Measurements from ENCODE around the gene HBP1.

The HBP1 gene

DNA sequence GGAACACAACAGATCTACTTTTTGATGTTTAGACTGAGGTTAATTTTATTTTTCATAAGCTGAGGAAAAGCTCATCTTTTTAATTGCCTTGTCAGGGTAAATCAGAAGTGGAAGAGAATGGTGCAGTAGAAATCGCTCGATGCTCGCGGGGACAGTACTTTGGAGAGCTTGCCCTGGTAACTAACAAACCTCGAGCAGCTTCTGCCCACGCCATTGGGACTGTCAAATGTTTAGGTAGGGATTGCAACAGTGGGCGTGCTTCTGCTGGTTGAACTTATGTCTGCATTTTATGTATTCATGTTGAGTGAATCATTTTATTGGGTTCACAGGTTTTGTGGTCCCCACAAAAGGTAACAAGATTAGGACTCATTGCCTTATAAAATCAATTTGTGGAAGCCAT is 11.7 kb upstream of the HBP1 start:
- DNase-seq: no peak

DNA sequence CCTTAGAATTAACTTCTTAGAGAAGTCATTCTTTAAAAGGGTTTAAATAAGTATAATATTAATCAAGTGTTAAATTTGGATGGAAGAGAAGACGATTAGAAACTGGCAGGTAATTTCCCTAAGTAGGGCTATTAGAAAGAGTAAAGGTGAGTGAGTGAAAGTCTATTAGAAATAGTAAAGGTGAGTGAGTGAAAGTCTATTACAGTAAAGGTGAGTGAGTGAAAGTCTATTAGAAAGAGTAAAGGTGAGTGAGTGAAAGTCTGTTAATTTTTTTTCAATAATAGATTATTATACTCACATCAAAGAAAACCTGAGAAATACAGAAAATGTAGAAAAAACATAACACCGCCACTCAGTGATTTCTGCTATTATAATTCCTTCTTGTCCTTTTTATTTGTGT is 10.8 kb upstream of the HBP1 start:
- no peak for DNase-seq

DNA sequence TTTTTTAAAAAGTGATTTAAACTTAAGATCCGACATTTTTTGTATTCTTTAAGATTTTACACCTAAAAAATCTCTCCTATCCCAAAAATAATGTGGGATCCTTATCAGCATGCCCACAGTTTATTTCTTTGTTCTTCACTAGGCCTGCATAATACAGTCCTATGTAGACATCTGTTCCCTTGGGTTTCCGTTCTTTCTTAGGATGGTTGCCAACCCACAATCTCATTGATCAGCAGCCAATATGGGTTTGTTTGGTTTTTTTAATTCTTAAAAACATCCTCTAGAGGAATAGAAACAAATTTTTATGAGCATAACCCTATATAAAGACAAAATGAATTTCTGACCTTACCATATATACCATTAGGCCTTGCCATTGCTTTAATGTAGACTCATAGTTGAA is 8.4 kb upstream of the HBP1 start:
- no peak for DNase-seq

DNA sequence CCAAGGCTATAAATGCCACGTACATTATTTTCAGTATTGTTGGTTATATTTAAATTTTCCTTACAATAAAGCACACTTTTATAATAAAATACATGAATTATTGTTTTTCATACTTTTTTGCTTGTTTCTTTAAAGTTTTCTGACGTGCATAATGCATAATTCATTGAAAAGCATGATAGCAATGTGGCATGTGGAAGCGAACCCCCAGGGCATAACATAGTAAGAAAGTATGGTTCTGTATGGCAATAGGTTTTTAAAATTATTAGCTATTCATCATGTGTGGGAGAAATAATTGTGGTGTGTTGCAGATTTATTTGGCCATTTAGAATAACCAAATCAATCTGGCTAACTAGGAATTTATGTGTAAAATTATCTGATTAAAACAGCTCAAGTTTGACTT is 7.4 kb upstream of the HBP1 start:
- no peak for DNase-seq

DNA sequence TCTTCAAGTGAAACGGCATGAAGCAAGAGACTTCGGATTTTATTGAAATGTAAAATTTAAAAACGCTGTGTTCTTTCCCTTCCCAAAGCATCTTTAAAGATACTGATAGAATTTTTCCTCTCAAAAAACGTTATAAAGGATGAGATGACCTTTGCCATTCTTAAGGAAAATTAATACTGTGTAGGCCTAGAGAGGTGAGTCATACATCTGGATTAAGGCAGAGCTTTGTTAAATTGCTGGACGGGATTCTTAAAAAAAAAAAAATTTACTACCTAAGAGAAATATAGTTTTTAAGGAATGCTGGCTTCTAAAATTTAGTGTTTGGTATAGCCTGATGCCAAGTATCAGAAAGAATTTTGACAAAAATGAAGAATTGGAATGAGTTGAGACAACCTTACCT is 6.3 kb upstream of the HBP1 start:
- DNase-seq: no peak

DNA sequence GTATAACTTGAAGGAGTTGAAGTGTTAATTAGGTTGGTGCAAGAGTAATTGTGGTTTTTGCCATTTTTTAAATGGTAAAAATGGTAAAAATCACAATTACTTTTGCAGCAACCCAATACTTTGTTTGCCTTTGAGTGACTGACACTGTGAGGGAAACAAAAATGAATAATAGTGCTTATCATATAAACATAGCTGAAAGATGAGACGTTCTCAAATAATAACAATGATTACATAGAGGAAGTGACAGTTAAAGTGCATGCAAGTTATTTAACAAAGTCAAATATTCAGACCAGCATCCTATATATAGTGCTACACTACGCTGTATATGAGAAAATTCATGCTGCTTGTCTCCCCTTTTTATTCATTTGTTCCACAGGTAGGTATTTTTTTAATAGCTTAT is 4.7 kb upstream of the HBP1 start:
- no peak for DNase-seq

DNA sequence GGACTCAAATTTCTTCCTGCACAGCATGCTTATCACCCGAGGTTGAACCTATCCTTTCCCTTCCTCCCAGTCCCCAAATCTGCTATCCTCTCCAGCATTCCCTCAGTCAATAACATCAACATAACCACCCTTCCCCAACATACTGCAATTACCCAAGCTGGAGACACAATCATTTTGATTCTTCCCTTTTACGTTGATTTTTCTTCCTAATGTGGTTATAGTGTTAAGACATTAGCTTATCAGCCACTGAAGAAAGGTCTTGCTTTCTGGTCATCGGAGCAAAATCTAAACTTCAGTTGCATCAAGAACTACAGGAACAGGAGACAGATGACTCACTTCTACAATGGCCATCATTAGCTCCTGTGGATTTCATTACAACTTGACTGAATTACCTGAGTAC is 3.5 kb upstream of the HBP1 start:
- DNase-seq: no peak

DNA sequence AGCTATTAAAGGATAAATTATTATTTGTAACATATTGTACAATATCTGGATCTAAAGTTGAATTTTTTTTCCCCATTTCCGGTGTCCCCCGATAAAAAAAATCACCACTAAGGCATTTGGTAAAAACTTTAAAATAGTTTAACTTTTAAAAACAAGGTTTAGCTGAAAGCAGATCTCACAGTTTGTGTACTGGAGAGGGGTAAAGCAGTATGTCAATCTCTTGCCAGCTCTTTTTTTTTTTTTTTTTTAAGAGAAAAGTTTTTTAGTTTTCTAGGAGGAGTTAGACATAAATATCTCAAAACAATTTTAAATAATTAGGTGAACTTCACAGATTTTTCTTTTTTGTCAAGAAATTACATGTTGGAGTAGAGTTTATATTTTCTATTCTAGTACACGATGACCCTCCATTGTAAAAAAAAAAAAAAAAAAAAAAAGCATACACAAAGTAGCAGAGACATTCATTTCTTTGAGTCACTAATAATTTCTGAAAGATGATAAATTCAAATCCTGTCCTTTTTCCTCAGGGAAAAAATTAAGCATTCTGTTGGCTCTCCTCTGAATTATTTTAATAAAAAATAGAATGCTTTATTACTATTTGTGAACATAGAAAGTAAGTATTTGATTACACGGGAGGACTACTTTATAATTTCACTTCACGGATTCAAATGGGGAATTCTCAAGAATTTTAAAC is 1.9 kb upstream of the HBP1 start:
- DNase-seq: no peak

DNA sequence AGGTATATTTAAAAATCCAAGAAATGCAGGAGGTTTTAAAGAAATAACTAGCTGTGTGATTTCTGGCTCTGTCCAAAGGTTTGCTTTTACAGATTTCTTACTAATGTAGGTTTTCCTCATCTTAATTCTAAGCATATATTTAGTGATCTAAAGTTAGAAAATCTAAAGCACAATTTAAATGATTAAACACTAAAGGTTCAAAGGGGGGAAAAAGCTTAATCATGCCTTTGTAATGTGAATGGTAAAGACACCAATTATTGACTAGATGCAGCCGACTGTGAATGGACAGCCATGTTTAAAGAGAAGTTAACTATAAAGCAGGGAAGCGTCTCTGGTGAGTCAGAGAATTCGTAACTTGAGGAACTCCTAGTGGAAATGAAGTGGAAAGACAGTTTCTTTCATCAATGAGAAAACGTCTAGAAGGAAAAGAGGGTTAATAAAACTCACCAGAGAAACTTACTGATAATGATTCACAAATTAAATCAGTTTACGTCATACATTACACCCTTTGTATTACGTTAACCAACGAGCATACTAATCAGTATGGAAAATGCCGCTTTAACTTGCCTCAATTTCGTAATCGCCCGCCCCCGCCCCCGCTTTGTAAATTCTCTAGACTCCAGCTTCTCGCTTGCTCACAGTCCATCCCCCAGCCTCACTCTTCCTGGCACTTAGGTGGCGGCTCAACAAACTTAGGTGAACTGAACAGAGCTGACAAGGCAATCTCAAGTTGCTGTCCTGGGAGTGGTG is 1.1 kb upstream of the HBP1 start:
- no peak for DNase-seq

DNA sequence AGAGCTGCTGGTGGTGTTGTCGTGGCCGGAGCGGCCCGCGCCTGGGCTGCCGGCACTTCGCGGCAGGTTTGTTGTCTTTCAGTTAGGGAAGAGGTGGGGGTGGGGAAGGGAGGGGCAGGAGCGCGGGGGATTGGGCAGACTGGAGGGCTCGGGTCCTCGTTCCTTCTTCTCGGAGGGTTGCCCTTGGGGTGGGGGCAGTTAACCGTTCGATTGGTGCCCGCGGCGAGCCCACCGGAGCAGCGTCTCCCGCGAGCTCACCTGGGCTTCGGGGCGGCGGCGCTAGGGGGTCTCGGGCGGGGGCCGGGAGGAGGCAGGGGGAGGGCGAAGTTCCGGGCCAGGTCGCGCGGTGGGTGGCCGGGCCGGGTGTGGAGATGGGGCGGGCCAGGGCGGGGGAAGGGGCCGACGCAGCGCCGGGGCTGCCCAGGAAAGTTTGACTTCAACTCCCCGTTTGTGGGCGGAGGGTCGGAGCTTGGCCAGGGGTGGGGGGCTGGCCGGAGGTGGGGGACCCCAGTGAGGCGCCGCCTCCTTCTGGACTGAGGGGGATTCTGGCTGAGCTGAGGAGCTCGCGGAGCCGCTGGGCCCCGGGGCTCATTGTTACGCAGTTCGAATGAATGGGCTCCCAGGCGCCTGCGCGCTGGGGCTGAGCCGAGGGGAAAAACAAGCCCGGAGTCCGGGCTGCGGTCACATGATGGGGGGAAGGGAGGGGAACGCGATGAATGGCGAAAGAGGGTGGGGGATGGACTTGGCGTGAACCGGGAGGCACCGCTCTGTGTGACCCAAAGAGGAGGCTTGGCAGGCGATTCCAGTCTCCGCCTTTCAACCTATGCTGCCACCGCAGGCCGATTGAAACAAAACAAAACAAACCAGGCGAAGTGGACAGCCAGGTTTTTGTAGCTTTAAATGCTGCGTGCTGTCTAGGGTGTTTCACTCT is 582 bp downstream of the HBP1 start:
- peak; percentile 89 to 93 for DNase-seq

DNA sequence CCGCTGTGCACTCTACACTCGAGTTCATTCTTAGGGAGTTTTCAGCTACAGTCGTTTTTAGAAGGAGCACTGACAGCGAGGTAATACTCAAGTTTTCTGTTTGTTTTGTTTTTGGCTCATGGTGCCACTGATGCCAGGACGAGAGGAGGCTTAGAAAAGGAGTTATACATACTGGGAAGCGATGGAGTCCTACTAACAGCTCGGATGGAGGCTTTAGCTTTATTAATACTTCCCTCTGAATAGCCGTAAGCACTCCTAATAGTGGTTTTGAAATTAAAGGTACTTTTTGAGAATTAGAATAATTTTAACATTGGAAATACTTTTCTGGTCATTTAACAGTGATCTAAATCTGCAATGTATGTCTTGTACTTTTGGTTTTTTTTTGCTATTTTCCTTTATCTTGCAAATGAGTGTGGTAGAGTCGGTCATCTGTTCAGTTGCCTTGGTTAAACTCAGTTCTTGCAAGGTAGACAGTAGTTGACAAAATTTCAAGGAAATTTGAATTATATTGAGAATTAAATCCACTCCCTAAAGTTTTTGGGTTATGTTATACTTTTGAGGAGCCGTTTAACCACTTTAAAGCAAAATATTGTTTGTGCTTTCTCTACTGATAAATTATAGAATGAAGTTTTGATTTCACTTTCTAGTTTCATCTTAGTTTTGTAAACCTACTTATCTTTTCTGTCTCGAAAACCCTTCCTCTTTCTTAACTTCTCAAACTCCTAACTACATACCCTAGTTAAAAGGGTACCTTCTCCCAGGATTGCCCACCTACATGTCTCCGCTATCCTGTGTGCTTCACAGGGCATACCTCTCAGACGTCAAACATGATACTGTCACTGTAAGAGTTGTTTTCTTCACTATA is 1.5 kb downstream of the HBP1 start:
- DNase-seq: no peak

DNA sequence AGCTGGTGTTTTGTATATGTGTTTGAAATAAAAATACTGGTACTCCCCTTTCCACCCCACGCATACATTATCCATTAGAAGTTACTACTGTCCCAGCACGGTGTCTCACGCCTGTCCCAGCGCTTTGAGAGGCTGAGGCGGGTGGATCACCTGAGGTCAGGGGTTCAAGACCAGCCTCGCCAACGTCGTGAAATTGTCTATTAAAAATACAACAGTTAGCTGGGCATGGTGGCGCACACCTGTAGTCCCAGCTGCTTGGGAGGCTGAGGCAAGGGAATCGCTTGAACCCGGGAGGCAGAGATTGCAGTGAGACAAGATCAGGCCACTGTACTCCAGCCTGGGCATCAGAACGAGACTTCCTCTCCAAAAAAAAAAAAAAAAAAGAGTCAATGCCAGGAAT is 2.7 kb downstream of the HBP1 start:
- no peak for DNase-seq

DNA sequence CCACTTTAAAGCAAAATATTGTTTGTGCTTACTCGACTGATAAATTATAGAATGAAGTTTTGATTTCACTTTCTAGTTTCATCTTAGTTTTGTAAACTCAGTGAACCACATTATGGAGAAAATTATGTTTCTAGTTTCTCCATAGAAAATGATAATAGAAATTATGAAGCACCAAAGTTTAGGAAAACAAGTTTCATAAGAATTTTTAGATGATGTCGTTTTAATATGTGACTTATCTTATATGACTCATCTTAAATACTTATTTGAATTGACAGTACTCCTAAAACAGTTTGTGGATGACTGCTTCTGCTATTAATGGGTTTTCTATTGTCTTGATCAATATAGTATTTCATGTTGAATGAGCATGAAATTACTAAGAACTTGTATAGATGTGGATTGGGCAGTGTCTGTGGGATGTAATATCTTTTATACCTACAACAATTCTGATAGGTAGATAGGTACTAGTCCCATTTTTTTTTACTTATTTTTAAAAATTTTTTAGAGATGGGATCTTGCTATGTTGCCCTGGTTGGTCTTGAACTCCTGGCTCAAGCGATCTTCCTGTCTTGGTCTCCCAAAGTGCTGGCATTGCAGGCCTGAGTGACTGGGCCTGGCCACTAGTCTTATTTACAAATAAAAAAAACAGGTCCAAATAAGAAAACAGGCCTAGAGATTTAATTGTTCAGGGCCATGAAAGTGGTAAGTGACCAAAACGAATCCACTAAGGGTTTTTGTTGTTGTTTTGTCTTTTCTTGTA is 3.7 kb downstream of the HBP1 start:
- DNase-seq: no peak

DNA sequence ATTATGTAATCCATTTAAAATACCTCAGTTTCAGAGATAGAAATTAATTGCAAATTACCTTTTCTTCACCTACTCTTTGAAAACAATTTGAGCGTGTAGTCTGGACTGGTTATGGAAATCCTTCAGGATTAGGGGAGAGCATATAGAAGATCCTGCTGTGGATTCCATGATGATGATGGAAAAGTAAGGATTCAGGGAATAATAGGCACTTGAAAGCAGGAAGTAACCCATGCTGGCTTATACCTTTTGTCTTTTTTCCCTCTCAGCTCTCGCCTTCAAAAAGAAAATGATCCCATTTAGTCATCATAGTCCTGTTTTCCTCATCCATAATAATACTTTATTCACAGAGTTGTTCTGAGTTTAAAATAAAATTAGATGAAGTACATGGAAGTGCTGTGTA is 4.4 kb downstream of the HBP1 start:
- no peak for DNase-seq

DNA sequence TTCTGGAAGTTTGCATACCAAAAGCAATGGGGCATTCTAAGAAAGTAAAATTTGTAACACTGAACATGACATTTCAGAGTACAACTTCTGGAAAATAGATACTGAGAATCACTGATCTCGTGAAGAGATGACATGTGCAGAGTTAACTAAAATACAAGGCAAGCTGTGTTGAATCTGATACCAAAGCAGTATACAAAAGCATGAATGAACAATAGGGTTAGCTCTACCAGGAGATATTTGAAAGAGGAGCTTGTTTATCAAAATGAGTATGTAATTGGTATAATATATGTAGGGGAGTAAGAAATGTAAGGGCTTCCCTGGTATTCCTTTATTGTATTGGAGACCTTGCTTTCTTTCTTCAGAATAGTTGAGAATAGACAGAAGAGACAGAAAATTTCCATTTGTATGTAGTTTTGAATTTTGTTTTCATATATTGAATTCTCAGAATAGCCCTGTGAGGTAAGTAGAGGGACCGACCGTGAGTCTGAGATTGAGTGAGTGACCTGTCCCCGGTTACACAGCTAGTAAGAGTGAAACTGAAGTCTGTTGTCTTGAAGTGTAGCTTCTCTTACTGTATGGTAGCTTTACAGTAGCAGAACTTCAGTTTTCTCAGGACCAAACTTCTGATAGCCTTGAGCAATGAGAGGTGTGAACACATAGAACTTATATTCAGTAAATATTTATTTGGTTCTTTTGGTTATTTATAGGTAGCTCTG is 5.0 kb downstream of the HBP1 start:
- DNase-seq: no peak

DNA sequence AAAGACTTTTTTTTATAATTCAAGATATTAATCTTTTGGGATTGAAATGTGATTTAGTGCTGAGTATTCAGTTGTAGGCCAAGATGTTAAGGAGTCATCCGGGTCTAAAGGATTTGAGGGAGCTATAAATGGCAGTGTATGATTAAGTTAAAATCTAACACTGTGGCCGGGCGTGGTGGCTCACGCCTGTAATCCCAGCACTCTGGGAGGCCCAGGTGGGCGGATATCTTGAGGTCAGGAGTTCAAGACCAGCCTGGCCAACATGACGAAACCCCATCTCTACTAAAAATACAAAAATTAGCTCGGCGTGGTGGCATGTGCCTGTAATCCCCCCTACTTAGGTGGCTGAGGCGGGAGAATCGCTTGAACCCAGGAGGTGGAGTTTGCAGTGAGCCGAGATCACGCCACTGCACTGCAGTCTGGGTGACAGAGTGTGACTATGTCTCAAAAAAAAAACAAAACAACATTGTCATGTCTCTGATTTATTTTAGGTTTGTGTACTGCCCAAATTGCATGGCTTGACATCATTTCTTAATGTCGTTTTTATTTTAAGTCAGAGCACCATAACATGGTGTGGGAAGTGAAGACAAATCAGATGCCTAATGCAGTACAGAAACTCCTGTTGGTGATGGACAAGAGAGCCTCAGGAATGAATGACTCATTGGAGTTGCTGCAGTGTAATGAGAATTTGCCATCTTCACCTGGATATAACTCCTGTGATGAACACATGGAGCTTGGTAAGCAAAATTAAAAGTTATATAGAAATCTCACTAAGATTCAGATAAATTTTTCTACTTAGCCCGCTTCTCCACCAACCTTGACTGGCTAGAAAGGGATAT is 10.7 kb downstream of the HBP1 start:
- DNase-seq: no peak

DNA sequence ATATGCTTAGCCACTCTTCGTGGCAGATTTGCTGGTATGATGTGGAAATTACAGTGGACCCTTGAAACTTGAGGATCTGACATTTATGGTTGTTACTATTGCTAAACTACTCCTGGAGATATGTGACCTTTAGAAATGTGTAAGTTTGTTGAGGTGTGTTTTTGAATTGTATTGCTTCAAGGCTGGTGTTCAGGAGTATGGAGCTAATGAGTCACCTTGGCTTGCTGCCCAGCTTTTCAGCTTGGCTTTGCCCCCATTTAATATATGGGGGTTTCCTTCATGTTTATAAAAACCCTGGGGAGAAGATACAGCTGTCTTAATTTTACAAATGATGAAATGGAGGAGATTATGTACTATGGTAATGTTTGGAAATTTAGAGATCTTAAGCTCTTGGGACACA is 11.6 kb downstream of the HBP1 start:
- DNase-seq: no peak

DNA sequence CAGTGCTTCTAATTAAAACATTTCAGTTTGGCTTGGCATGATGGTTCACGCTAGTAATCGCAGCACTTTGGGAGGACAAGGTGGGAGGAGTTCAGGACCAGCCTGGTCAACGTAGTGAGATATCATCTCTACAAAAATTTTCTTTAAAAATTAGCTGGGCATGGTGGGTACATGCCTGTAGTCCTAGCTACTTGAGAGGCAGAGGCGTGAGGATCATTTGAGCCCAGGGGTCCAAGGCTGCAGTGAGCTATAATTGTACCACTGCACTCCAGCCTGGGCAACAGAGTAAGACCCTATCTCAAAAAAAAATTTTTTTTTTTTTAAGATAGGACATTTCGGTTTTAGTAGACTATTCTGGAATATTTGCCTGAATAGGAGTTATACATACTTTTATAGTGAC is 12.4 kb downstream of the HBP1 start:
- DNase-seq: no peak

DNA sequence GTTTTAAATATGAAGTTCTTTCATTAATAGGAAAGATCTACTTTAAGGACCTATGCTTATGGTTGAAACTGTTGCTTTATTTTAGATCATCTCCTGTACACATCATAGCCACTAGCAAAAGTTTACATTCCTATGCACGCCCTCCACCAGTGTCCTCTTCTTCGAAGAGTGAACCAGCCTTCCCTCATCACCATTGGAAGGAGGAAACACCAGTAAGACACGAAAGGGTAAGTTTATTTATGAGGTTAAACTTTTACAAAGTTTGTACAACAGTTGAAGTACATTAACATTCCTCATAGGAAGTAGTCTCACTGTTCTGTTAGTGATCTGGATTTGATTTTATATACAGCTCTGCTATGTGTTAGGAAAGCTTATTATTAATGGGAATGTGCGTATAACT is 16.9 kb downstream of the HBP1 start:
- DNase-seq: no peak

DNA sequence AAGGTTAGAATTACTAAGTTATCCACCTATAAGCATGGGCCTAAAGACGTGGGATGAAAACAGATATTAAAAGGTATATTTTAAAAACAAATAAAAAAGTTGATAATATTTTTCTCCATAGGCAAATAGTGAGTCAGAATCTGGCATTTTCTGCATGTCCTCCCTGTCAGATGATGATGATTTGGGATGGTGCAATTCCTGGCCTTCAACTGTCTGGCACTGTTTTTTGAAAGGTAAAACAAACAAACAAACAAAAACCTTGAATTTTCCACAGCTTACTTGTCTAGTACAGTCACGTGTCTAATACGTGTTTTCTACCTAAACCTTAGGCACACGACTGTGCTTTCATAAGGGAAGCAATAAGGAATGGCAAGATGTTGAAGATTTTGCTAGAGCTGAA is 17.4 kb downstream of the HBP1 start:
- no peak for DNase-seq
